GM15510 (cell line): ENCODE data around the gene NKX2-3.

Experiments used
- POLR2A ChIP-seq: IDR thresholded peaks from 3 replicates; pipeline ENCODE4 v1.6.1; 2011; ENCODE audit warnings: borderline replicate concordance; ENCODE audit not compliant: insufficient read length; ENCODE audit errors: extremely low read depth

NKX2-3 gene

GRCh38 chr10:99523251-99523773 lies 9.4 kb upstream of the NKX2-3 start:
- TF ChIP-seq POLR2A = no peak

GRCh38 chr10:99524050-99524666 lies 8.6 kb upstream of the NKX2-3 start:
- TF ChIP-seq POLR2A = no peak

- no peak for TF ChIP-seq POLR2A
Measured at GRCh38 chr10:99524736-99525380, 7.9 kb upstream of the NKX2-3 start.

GRCh38 chr10:99525897-99526296 lies 6.8 kb upstream of the NKX2-3 start:
- no peak for TF ChIP-seq POLR2A

- no peak for TF ChIP-seq POLR2A
Measured at GRCh38 chr10:99526861-99527504, 5.8 kb upstream of the NKX2-3 start.

GRCh38 chr10:99527526-99528493 lies 4.9 kb upstream of the NKX2-3 start:
- no peak for TF ChIP-seq POLR2A

- TF ChIP-seq POLR2A = no peak
Measured at GRCh38 chr10:99528494-99529441, 4.0 kb upstream of the NKX2-3 start.

- TF ChIP-seq POLR2A = no peak
Measured at GRCh38 chr10:99529591-99530107, 3.1 kb upstream of the NKX2-3 start.

GRCh38 chr10:99530108-99531025 lies 2.4 kb upstream of the NKX2-3 start:
- TF ChIP-seq POLR2A = no peak

- TF ChIP-seq POLR2A = no peak
Measured at GRCh38 chr10:99531026-99531695, 1.6 kb upstream of the NKX2-3 start.

- no peak for TF ChIP-seq POLR2A
Measured at GRCh38 chr10:99531696-99532593, 797 bp upstream of the NKX2-3 start.
